Retinal pigment epithelial cell (primary cell): ENCODE data around the gene RBMS3.

Experiments
- DNase-seq: peaks from one replicate; pipeline ENCODE4 v3.0.0-alpha.2; 2010; ENCODE audit warnings: low read depth
- H3K4me3 ChIP-seq: 2 replicates; pipeline ENCODE4 v1.5.1; 2011; ENCODE audit warnings: mild to moderate bottlenecking, low read length, control low read depth, moderate library complexity
- TF ChIP-seq, protein P1 (sequence below): conservative IDR thresholded peaks from 2 replicates; pipeline ENCODE4 v1.5.1; 2011; ENCODE audit warnings: low read depth, low read length, control low read depth, inconsistent platforms

The RBMS3 gene

DNA sequence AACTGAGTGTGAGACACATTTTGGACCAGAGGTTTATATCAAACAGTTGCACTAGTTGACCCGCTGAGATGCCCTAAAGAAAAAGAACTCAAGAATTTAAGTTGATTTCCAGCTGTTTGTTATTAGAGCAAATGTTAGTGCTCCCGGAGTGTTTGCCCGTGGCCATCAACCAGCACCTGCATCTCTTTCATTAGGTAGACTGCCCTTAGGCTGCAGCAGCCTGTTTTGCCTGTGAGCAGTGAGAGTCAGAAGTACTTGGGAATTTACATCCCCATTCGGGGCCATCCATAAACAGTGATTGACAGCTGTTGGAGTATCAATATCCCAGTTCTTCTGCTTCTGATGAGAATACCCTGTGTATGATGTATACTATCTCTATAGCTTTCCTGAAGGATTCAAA lies 492.6 kb downstream of the RBMS3 start:
- no peak overlapping the region for H3K4me3 ChIP-seq
- TF ChIP-seq, protein P1, sequence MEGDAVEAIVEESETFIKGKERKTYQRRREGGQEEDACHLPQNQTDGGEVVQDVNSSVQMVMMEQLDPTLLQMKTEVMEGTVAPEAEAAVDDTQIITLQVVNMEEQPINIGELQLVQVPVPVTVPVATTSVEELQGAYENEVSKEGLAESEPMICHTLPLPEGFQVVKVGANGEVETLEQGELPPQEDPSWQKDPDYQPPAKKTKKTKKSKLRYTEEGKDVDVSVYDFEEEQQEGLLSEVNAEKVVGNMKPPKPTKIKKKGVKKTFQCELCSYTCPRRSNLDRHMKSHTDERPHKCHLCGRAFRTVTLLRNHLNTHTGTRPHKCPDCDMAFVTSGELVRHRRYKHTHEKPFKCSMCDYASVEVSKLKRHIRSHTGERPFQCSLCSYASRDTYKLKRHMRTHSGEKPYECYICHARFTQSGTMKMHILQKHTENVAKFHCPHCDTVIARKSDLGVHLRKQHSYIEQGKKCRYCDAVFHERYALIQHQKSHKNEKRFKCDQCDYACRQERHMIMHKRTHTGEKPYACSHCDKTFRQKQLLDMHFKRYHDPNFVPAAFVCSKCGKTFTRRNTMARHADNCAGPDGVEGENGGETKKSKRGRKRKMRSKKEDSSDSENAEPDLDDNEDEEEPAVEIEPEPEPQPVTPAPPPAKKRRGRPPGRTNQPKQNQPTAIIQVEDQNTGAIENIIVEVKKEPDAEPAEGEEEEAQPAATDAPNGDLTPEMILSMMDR: no peak
- no peak for DNase-seq

DNA sequence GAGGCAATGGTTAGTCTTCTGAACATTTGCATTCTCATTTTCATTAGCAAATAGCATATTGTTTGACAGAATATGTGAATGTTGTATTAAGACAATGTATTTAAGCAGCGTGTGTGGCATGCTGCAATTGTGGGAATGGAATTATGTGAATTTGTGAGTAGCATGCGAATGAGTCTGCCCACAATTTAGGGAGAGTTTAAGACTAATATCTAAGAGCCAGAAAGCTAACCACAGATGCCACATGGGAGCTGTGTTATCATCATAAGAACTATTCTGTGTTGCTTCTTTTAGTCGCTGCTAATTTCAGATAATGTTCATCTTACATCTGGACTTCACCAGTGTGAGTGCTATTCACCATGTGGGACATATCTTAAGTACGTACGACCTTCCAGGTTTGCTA lies 494.5 kb downstream of the RBMS3 start:
- TF ChIP-seq, protein P1: no peak
- H3K4me3 ChIP-seq: no peak overlapping the region
- DNase-seq: no peak

DNA sequence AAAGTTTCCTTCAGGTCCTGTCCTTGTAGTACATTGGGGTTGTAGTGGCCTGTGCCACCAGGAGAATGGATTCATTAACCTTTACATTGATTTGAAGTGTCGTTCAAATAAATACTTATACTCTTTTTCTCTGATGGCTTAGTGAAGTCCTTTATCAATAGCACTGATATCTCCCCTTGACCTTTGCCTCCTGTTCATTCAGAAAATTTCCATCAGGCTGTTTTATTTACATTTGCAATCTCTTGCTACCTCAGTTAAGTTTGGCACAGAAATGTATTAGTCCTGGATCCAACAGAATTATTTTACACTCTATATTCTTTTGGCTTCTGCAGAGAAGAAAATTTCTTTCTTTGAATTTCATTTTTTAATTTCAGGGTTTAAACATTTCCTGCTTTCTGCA lies 497.0 kb downstream of the RBMS3 start:
- TF ChIP-seq, protein P1: no peak
- DNase-seq: no peak
- H3K4me3 ChIP-seq: no peak overlapping the region

GRCh38 chr3:29789686-29790085 lies 508.8 kb downstream of the RBMS3 start:
- TF ChIP-seq, protein P1: no peak
- DNase-seq: no peak
- no peak overlapping the region for H3K4me3 ChIP-seq

- DNase-seq: no peak
- H3K4me3 ChIP-seq: no peak overlapping the region
- TF ChIP-seq, protein P1: no peak
Measured at GRCh38 chr3:29796808-29797207, 515.9 kb downstream of the RBMS3 start.

- DNase-seq: no peak
- no peak overlapping the region for H3K4me3 ChIP-seq
- TF ChIP-seq, protein P1: no peak
Measured at GRCh38 chr3:29802057-29802456, 521.2 kb downstream of the RBMS3 start.

DNA sequence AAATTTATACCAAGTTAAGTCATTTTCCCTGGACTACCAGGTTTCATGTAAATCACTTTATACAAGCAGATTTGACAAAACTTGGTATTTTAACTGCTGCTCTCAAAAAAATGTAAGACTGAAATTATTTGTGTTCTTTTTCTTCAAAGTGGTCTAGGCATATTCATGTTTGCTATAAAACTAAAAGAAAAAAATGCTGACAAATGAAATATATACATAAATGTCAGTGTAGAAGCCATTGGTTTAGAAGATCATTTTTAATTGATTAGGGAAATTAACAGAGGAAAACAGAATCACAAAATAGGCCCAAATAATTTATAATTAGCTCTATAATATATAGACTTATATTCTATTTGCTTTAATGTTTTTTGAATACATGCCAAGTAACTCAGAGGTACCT lies 523.2 kb downstream of the RBMS3 start:
- TF ChIP-seq, protein P1: no peak
- H3K4me3 ChIP-seq: no peak overlapping the region
- no peak for DNase-seq
